Measurements from ENCODE around the gene MYZAP. TPM values are rescaled to one million over a fixed set of nuclear protein-coding genes. Genes with fewer than 3 reads are reported as not detected.
A peak's percentile ranks its signal among the peaks of the same experiment; 100 is the strongest.

The MYZAP gene
- total RNA-seq (2021; ENCODE audit: unreplicated experiment) = 1.1 TPM
- 0.50 TPM for polyA plus RNA-seq (2012; ENCODE audit: insufficient read length)
- Bru-seq, nascent RNA = percentile 33 among the genes with signal in this experiment
- percentile 56 among the genes with signal in this experiment for BruChase-seq, experiment 1, labeled RNA remaining after a 2-hour chase
- percentile 64 among the genes with signal in this experiment for BruChase-seq, experiment 2, labeled RNA remaining after a 6-hour chase
- long read RNA-seq, partial matches to known transcripts = 1 of 5 reads
- long read RNA-seq, other reads (novel, unspliced or antisense) = 2 of 5 reads

- intact Hi-C loops (cut with micrococcal nuclease; ENCODE audit: unreplicated experiment) = no loop called here
- in situ Hi-C loops (cut with HindIII; ENCODE audit: low pct_unique_long_range_greater_than_20kb, low sequenced_read_pairs) = no loop called here
- no TSS peak for BruUV-seq (replicated peaks)
- TF ChIP-seq REST (IDR thresholded peaks at IDR 0.05; ENCODE audit: insufficient read depth in 1 of 2, low read depth in 2 of 2, low read length in 1 of 2) (no peak), POLR2AphosphoS5 (IDR thresholded peaks at IDR 0.05; ENCODE audit: low read depth, low read length) (no peak), TCF7L2 (IDR thresholded peaks at IDR 0.05; ENCODE audit: low read depth, low read length) (no peak), SIN3A (IDR thresholded peaks at IDR 0.05; ENCODE audit: borderline replicate concordance, insufficient read depth, low read depth, low read length) (no peak), CTCF (IDR thresholded peaks at IDR 0.05) (no peak)
- DNase-seq (ENCODE audit: low read depth, low spot score) (no peak), ATAC-seq (peak; percentile 86)
- POLR2A ChIA-PET = interaction anchor here (0.7 kb wide), 1 partner anchor 1393 kb away, joined by 6 read pairs; no protein-coding TSS in a partner anchor
- H3K4me3 ChIP-seq (ENCODE audit: low read depth in 2 of 2, low read length in 2 of 2) = peak within 1 kb of the TSS; percentile 34 to 40
- no peak within 1 kb of the TSS for H3K27ac ChIP-seq (ENCODE audit: low read length)
- peaks cover 2% of the 10 kb centered on the region; the same call in 1 of the 2 replicates for H3K36me3 ChIP-seq (ENCODE audit: control insufficient read depth, insufficient read depth, low read length)
- CTCF ChIA-PET = no interaction called here
- H3K27me3 ChIP-seq (ENCODE audit: control insufficient read depth, insufficient read depth, low read length) = peaks cover 22% of the 10 kb centered on the region
- no peaks in the 10 kb centered on the region for H3K9me3 ChIP-seq (ENCODE audit: control insufficient read depth, insufficient read depth, low read depth, low read length)
- H3K4me1 ChIP-seq (ENCODE audit: control insufficient read depth, insufficient read depth, low read length) = no peaks in the 10 kb centered on the region
Observed at GRCh38 chr15:57591822-57592367, at the start of gene MYZAP. Gene MYZAP (plus strand): TSS chr15:57591904. CDS start chr15:57592035, 131 bp downstream.

GRCh38 chr15:57542505-57542817 is 49.2 kb upstream of the MYZAP start:
- Histone ChIP-seq H3K27me3 (ENCODE audit: control insufficient read depth, insufficient read depth, low read length) (no peaks in the 10 kb centered on the region), H3K4me1 (ENCODE audit: control insufficient read depth, insufficient read depth, low read length) (no peaks in the 10 kb centered on the region), H3K36me3 (ENCODE audit: control insufficient read depth, insufficient read depth, low read length) (no peaks in the 10 kb centered on the region), H3K27ac (ENCODE audit: low read length) (no peak overlapping the region), H3K4me3 (ENCODE audit: low read depth in 2 of 2, low read length in 2 of 2) (no peak overlapping the region), H3K9me3 (ENCODE audit: control insufficient read depth, insufficient read depth, low read depth, low read length) (no peaks in the 10 kb centered on the region)
- ChIA-PET CTCF (interaction anchor here (1.0 to 1.2 kb wide), 6 partner anchors 12 to 202 kb away, joined by 3 to 7 read pairs (median 4); partner anchors contain the start of gene CGNL1), POLR2A (no interaction called here)
- BruUV-seq (replicated peaks) = no TSS peak
- intact Hi-C loops (cut with micrococcal nuclease; ENCODE audit: unreplicated experiment) = no loop called here
- no peak for ATAC-seq
- no peak for DNase-seq (ENCODE audit: low read depth, low spot score)
- in situ Hi-C loops (cut with HindIII; ENCODE audit: low pct_unique_long_range_greater_than_20kb, low sequenced_read_pairs) = no loop called here
- TF ChIP-seq TCF7L2 (IDR thresholded peaks at IDR 0.05; ENCODE audit: low read depth, low read length) (no peak), CTCF (IDR thresholded peaks at IDR 0.05) (peak; percentile 60), POLR2AphosphoS5 (IDR thresholded peaks at IDR 0.05; ENCODE audit: low read depth, low read length) (no peak)
